Keratinocyte (primary cell): ENCODE data around the gene SHISA4.

Experiments used
- CTCF ChIP-seq, 3 experiments: IDR thresholded peaks in 1 of 3; conservative IDR thresholded peaks in 1 of 3; optimal IDR thresholded peaks in 1 of 3; 2 replicates in 2 of 3; 3 replicates in 1 of 3; pipeline versions ENCODE3 to v1.5.1; 2011; ENCODE audit warnings: low read length in 3 of 3, mild to moderate bottlenecking in 3 of 3, moderate library complexity in 2 of 3, control low read depth in 1 of 3, inconsistent platforms in 1 of 3; ENCODE audit not compliant: insufficient read depth in 2 of 3; ENCODE audit errors: extremely low read depth in 1 of 3
- EZH2 ChIP-seq: IDR thresholded peaks from one replicate; pipeline ENCODE4 v1.6.1; 2012; ENCODE audit warnings: inconsistent platforms, mild to moderate bottlenecking, low read length, moderate library complexity

GRCh38 chr1:201912832-201913231 lies 24.1 kb downstream of the SHISA4 start:
- no peak for TF ChIP-seq CTCF (optimal IDR thresholded peaks at IDR 0.05 in 1 of 3, IDR thresholded peaks at IDR 0.05 in 1 of 3, conservative IDR thresholded peaks at IDR 0.05 in 1 of 3; ENCODE audit: extremely low read depth in 1 of 3, insufficient read depth in 2 of 3, low read length in 3 of 3)
- no peak for TF ChIP-seq EZH2
